GM12874 (cell line): ENCODE results near the gene RBMX2.

Experiments used
- CTCF ChIP-seq: IDR thresholded peaks from 2 replicates; pipeline ENCODE4 v1.5.1; 2011; ENCODE audit warnings: low read depth, mild to moderate bottlenecking, control low read depth, low read length, moderate library complexity; ENCODE audit not compliant: insufficient read depth

The RBMX2 gene

GRCh38 chrX:130402208-130402684 is 459 bp downstream of the RBMX2 start:
- no peak for TF ChIP-seq CTCF

GRCh38 chrX:130413415-130413814 is 11.6 kb downstream of the RBMX2 start:
- TF ChIP-seq CTCF = no peak

GRCh38 chrX:130414800-130415199 is 13.0 kb downstream of the RBMX2 start:
- TF ChIP-seq CTCF = no peak

- no peak for TF ChIP-seq CTCF
Observed at GRCh38 chrX:130415201-130415600, 13.4 kb downstream of the RBMX2 start.

GRCh38 chrX:130416785-130417184 is 15.0 kb downstream of the RBMX2 start:
- TF ChIP-seq CTCF = no peak

- no peak for TF ChIP-seq CTCF
Observed at GRCh38 chrX:130418066-130418465, 16.3 kb downstream of the RBMX2 start.

- no peak for TF ChIP-seq CTCF
Observed at GRCh38 chrX:130418740-130419139, 17.0 kb downstream of the RBMX2 start.

- no peak for TF ChIP-seq CTCF
Observed at GRCh38 chrX:130419263-130419662, 17.5 kb downstream of the RBMX2 start.
